ENCODE data around the gene F8. TPM values are rescaled to one million over a fixed set of nuclear protein-coding genes. Genes with fewer than 3 reads are reported as not detected.

The F8 gene
- total and polyA plus RNA-seq, 7 donors = 13.5 to 31.7 (median 17.6) TPM

DNA sequence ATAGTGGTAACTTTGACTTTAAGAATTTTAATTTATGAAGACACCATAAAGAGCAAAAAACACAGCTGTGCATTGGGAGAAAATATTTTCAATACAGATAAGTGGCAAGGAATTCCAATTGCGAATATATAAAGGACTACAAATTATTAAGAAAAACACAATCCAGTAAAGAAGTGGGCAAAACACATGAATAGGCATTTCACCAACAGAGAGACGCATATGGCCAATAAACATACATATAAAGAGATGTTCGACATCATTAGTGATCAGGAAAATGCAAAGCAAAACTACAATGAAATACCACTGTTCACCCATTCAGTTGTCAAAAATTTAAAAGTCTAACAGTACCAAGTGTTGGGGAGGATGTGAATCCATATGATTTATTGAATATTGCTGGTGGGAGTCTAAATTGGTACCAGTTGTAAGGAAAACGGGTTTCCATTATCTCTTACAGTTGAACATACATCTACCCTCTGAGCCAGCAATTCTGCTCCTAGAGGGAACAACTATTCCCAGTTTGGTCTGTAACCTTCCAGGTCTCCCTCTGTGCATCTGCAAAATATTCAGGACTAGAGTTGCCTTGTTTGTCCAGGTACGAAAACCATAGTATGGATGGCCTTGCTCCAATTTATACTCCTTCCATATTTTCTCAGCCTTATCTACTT lies 215.6 kb downstream of the F8 start:
- H3K27ac ChIP-seq = no peak overlapping the region
- TF ChIP-seq, protein P1, sequence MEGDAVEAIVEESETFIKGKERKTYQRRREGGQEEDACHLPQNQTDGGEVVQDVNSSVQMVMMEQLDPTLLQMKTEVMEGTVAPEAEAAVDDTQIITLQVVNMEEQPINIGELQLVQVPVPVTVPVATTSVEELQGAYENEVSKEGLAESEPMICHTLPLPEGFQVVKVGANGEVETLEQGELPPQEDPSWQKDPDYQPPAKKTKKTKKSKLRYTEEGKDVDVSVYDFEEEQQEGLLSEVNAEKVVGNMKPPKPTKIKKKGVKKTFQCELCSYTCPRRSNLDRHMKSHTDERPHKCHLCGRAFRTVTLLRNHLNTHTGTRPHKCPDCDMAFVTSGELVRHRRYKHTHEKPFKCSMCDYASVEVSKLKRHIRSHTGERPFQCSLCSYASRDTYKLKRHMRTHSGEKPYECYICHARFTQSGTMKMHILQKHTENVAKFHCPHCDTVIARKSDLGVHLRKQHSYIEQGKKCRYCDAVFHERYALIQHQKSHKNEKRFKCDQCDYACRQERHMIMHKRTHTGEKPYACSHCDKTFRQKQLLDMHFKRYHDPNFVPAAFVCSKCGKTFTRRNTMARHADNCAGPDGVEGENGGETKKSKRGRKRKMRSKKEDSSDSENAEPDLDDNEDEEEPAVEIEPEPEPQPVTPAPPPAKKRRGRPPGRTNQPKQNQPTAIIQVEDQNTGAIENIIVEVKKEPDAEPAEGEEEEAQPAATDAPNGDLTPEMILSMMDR (IDR thresholded peaks at IDR 0.05) = no peak
- peaks cover 6% of the 10 kb centered on the region for H3K4me1 ChIP-seq
- no peak overlapping the region for H3K4me3 ChIP-seq
- no peaks in the 10 kb centered on the region for H3K36me3 ChIP-seq (ENCODE audit: insufficient read depth in 1 of 2, low read depth in 1 of 2)
- WGBS, 3 donors = 83 to 97% (median 96%) methylated on average over 5 of the region's 5 CpGs
- intact Hi-C loops (cut with DNase I) = no loop called here
- no peak for DNase-seq
- no peaks in the 10 kb centered on the region for H3K27me3 ChIP-seq (ENCODE audit: insufficient read depth in 3 of 3, low read length in 2 of 3)
- no peak for ATAC-seq
- H3K9me3 ChIP-seq = no peaks in the 10 kb centered on the region

DNA sequence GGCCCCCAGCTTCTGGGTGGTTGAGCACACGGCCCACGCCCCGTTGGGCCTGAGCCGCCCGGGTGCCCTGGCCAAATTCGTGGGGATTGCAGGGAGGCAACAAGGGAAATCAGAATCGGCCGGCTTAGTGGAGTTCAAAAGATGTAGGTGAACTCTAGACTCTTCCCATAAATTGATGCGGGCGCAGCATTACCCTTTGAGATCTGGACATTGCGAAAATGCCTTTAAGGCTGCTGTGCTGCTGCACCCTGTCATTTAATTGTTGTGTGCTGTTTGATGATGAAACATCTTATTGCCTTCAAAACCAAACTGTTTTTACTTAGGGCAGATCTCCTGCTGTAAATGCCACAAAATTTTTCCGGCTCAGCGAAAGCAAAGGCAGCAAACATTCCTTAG lies 216.8 kb downstream of the F8 start:
- Histone ChIP-seq H3K36me3 (ENCODE audit: insufficient read depth in 1 of 2, low read depth in 1 of 2) (no peaks in the 10 kb centered on the region), H3K9me3 (no peaks in the 10 kb centered on the region), H3K27me3 (ENCODE audit: insufficient read depth in 3 of 3, low read length in 2 of 3) (no peaks in the 10 kb centered on the region), H3K27ac (peak overlapping the region; percentile 58), H3K4me3 (peak overlapping the region; percentile 78), H3K4me1 (peaks cover 6% of the 10 kb centered on the region)
- 3 to 34% (median 4%) methylated on average over 13 of the region's 13 CpGs for WGBS, 3 donors
- TF ChIP-seq, protein P1 (IDR thresholded peaks at IDR 0.05) = no peak
- no peak for DNase-seq
- peak in 2 of 4 donors; percentile 22 to 54 for ATAC-seq
- intact Hi-C loops (cut with DNase I) = no loop called here

DNA sequence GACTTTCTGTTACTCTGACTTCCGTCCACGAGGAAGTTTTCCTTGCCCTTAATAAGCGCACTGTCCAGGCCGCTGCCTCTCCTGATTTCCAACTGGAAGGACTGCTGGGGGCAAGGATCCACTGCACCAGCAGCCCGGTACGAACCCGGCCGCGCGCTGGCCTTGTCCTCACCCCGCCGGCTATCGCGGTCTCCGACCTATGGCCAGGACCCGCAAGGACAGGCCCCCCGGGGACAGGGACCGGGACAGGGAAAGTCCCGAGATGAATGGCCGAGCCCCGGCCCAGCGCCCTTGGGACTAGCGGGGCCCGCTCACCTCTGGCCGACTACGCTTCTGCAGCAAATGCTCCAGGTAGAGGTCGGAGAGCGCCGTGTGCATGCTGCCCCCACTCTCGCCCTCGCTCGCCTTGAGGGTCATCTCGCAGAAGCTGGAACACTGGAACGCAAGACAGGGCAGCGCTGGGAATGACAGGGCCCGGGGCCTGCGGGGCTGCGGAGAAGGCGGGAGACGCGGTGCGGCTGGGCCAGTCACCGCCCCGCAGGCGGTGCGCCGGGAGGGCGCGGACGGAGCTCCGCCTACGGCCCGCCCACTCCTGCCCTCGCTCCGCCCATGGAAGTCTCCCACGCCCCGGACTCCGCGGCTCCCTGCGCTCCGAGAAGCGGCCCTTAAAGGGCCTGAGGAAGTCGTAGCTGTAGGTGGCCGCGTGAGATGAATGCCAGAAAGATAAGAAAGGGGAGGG lies 217.4 kb downstream of the F8 start, which contains the start of gene MPP1:
MPP1 (minus strand) TSS at position 529 of the 739 bp plus-strand sequence; CDS start at position 417, 112 bp downstream.
- ATAC-seq (peak; percentile 96 to 99 (median 98)), DNase-seq (peak; percentile 75 to 86)
- Histone ChIP-seq H3K4me3 (peak within 1 kb of the TSS; percentile 78), H3K4me1 (peaks cover 8% of the 10 kb centered on the region), H3K27ac (peak within 1 kb of the TSS; percentile 72), H3K9me3 (no peaks in the 10 kb centered on the region), H3K36me3 (ENCODE audit: insufficient read depth in 1 of 2, low read depth in 1 of 2) (no peaks in the 10 kb centered on the region), H3K27me3 (ENCODE audit: insufficient read depth in 3 of 3, low read length in 2 of 3) (no peaks in the 10 kb centered on the region)
- TF ChIP-seq, protein P1 (IDR thresholded peaks at IDR 0.05) = no peak
- intact Hi-C loops (cut with DNase I) = loop anchor here in 1 of 2 donors (5.0 kb wide), 1 partner anchor 38 kb away; no protein-coding TSS in a partner anchor
- 0 to 37% (median 0%) methylated on average over 50 to 65 of the region's 65 CpGs for WGBS, 3 donors

DNA sequence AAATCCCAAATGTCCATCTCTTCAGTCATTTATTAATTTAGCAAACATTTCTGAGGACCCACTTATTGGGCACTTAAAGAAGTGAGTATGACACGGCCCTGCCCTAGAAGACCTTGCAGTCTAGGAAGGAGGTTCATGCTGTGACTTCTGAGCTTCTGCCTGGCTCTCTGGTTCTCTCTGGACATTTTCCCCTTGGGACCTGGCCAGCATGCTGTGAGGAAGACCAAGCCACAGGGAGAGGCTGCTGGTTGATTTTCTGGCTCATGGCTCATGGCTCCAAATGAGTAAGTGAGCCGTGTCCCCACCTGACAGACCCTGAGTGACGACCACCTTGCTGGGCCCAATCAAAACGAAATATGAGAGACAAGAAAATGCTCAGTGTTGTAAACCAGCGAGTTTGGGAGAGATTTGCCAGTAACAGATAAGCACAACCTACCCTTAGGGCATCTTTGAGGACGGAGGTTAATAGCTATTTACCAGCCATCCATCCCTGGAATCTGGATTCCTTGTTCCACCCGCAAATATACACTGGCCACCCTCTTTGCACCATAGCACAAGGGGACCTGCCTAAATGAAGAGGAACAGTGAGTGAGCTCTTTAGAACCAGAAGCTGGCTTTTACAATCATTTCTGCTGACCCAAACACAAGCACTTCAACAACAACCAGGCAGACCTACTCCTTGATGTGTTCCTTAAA lies 218.1 kb downstream of the F8 start:
- WGBS, 3 donors = 18 to 37% (median 36%) methylated on average over 7 of the region's 7 CpGs
- ATAC-seq = peak in 1 of 4 donors; percentile 3
- TF ChIP-seq, protein P1 (IDR thresholded peaks at IDR 0.05) = no peak
- Histone ChIP-seq H3K4me1 (peaks cover 11% of the 10 kb centered on the region), H3K4me3 (peak overlapping the region; percentile 78), H3K27ac (peak overlapping the region; percentile 72), H3K9me3 (no peaks in the 10 kb centered on the region), H3K27me3 (ENCODE audit: insufficient read depth in 3 of 3, low read length in 2 of 3) (no peaks in the 10 kb centered on the region), H3K36me3 (ENCODE audit: insufficient read depth in 1 of 2, low read depth in 1 of 2) (no peaks in the 10 kb centered on the region)
- DNase-seq = no peak
- intact Hi-C loops (cut with DNase I) = loop anchor here in 1 of 2 donors (5.0 kb wide), 1 partner anchor 37 kb away; no protein-coding TSS in a partner anchor

Data from psoas muscle (tissue), 8 donors.